Mucosa of descending colon (tissue), 3 donors: ENCODE measurements around the gene TCF12. TPM values are rescaled to one million over a fixed set of nuclear protein-coding genes. Genes with fewer than 3 reads are reported as not detected.

Experiments used
- ATAC-seq: fragments of 200-7000 bp; cut with Tn5 transposase; one replicate; pipeline ENCODE4 v1.9.1; 2020; ENCODE audit warnings: mild to moderate bottlenecking, moderate library complexity
- DNase-seq, 3 donors: peaks; one replicate each; pipeline ENCODE4 v3.0.0-alpha.2; 2020
- H3K36me3 ChIP-seq: fragments of 200-600 bp; one replicate; pipeline ENCODE4 v1.8.0; 2021; ENCODE audit warnings: low read depth, mild to moderate bottlenecking
- H3K4me1 ChIP-seq: fragments of 200-600 bp; one replicate; pipeline ENCODE4 v1.8.0; 2021; ENCODE audit warnings: low read depth, mild to moderate bottlenecking
- H3K4me3 ChIP-seq: fragments of 200-600 bp; one replicate; pipeline ENCODE4 v1.8.0; 2021; ENCODE audit warnings: mild to moderate bottlenecking
- H3K9me3 ChIP-seq: fragments of 200-600 bp; one replicate; pipeline ENCODE4 v1.8.0; 2021; ENCODE audit warnings: mild to moderate bottlenecking
- CTCF ChIP-seq: fragments of 200-600 bp; IDR thresholded peaks from one replicate; pipeline ENCODE4 v1.8.0; 2022; ENCODE audit warnings: antibody characterized with exemption, mild to moderate bottlenecking
- intact Hi-C, 2 donors: fragments of 100-400 bp; cut with DNase I in 1 of 2; cut with micrococcal nuclease in 1 of 2; formaldehyde crosslinking; loops; one replicate each; pipeline versions ENCODE4 v1.11.0 to v1.11.1; 2022; cut with DNase I, micrococcal nuclease
- total RNA-seq, 3 donors: library from RNA; stranded (reverse); fragmentation: NEBNext Ultra II Directional in 2 of 3; extraction: Animal tissue kit (Norgen Biotek cat#: 25700) in 2 of 3; gene quantifications; one replicate each; pipeline versions ENCODE4 v1.2.1 to v1.2.4, GENCODE V29; 2021 to 2023
- donor health status: DM: no; HTN: no; CAD: no; lungs with moderate emphysema.
- donor health status: DM: no; HTN: no; CAD: no.
- donor health status: DM: no; HTN: yes; CAD: no.

TCF12 gene
- total RNA-seq, 3 donors from 2014 or later, result 74.1 to 118 (median 106) TPM

GRCh38 chr15:56965231-56966013, 47.0 kb downstream of the TCF12 start:
- Histone ChIP-seq H3K36me3 (no peaks in the 10 kb centered on the region), H3K4me1 (peaks cover 8% of the 10 kb centered on the region), H3K4me3 (no peak overlapping the region), H3K9me3 (no peaks in the 10 kb centered on the region)
- ATAC-seq (no peak), DNase-seq (no peak)
- intact Hi-C loops, result no loop called here
- TF ChIP-seq CTCF, result no peak

- H3K9me3 ChIP-seq, result no peaks in the 10 kb centered on the region
- no peak overlapping the region for H3K4me3 ChIP-seq
- no peak for TF ChIP-seq CTCF
- ATAC-seq (no peak), DNase-seq (no peak)
- H3K36me3 ChIP-seq, result no peaks in the 10 kb centered on the region
- intact Hi-C loops, result no loop called here
- H3K4me1 ChIP-seq, result peaks cover 8% of the 10 kb centered on the region
Measured at GRCh38 chr15:56967336-56967735, 48.9 kb downstream of the TCF12 start.

- peak; percentile 51 for ATAC-seq
Measured at GRCh38 chr15:56968256-56968655, 49.8 kb downstream of the TCF12 start.

GRCh38 chr15:56968821-56969220, 50.4 kb downstream of the TCF12 start:
- Histone ChIP-seq H3K36me3 (no peaks in the 10 kb centered on the region), H3K4me3 (no peak overlapping the region), H3K9me3 (no peaks in the 10 kb centered on the region), H3K4me1 (peaks cover 8% of the 10 kb centered on the region)
- no peak for TF ChIP-seq CTCF
- intact Hi-C loops, result no loop called here
- ATAC-seq (peak; percentile 89), DNase-seq (no peak)

More at GRCh38 chr15:56968256-56968655, 49.8 kb downstream of the TCF12 start:
- Histone ChIP-seq H3K9me3 (no peaks in the 10 kb centered on the region), H3K36me3 (no peaks in the 10 kb centered on the region), H3K4me3 (no peak overlapping the region), H3K4me1 (peaks cover 8% of the 10 kb centered on the region)
- intact Hi-C loops, result no loop called here
- no peak for TF ChIP-seq CTCF
- DNase-seq, result no peak

GRCh38 chr15:56969265-56969895, 50.9 kb downstream of the TCF12 start:
- Histone ChIP-seq H3K4me1 (peaks cover 8% of the 10 kb centered on the region), H3K4me3 (no peak overlapping the region), H3K9me3 (no peaks in the 10 kb centered on the region), H3K36me3 (no peaks in the 10 kb centered on the region)
- intact Hi-C loops, result no loop called here
- ATAC-seq (peak; percentile 35), DNase-seq (no peak)
- TF ChIP-seq CTCF, result no peak
